PC-3 (cell line): ENCODE data around the gene SEC31A.

Experiments
- EZH2 ChIP-seq: fragments of 300-600 bp; sonication (generic); IDR thresholded peaks from one replicate; pipeline ENCODE4 v1.6.1; 2017; ENCODE audit warnings: antibody characterized with exemption, mild to moderate bottlenecking, low read length; ENCODE audit not compliant: unreplicated experiment
- TF ChIP-seq, protein P1 (sequence below): fragments of 300-600 bp; sonication (generic); conservative IDR thresholded peaks from 2 replicates; pipeline ENCODE4 v1.5.1; 2017; ENCODE audit warnings: antibody characterized with exemption, low read depth, mild to moderate bottlenecking, low read length

DNA sequence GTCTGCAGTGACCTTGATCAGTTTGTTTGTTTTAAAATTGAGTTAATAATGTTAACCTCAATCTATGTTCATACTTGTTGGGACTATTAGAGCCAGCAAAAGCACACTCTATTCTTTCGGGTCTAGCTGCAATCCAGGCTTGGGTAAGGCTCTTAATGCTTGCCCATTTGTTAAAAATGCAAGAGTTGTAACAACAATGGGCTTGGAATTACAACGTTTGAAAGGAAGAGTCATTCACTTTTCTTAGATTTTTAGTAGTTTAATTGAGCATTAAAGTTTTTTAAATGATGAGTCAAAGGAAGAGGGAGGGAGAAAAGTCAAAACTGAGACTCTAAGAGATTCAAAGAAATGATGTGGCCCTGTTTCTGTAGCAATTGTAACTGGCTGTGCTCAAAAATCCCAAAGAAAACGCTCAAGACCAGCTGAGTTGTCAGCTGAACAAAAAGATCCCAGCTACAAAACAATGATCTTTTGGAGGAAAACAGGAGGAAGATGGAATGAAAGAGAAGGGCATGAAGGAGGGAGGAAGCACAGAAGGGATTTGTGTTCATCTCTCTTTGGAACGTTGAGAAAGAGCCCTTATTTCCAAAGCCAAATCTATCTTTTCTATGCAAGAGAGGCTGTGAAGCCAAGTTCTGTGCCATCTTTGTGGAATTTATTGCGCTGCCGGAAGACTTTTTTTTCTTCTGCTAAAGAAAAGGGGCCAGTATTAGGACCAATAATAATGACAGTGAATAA is 97.9 kb downstream of the SEC31A start:
- TF ChIP-seq, protein P1, sequence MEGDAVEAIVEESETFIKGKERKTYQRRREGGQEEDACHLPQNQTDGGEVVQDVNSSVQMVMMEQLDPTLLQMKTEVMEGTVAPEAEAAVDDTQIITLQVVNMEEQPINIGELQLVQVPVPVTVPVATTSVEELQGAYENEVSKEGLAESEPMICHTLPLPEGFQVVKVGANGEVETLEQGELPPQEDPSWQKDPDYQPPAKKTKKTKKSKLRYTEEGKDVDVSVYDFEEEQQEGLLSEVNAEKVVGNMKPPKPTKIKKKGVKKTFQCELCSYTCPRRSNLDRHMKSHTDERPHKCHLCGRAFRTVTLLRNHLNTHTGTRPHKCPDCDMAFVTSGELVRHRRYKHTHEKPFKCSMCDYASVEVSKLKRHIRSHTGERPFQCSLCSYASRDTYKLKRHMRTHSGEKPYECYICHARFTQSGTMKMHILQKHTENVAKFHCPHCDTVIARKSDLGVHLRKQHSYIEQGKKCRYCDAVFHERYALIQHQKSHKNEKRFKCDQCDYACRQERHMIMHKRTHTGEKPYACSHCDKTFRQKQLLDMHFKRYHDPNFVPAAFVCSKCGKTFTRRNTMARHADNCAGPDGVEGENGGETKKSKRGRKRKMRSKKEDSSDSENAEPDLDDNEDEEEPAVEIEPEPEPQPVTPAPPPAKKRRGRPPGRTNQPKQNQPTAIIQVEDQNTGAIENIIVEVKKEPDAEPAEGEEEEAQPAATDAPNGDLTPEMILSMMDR: no peak
- no peak for TF ChIP-seq EZH2
